Measurements from ENCODE around the gene OR14I1.

DNA sequence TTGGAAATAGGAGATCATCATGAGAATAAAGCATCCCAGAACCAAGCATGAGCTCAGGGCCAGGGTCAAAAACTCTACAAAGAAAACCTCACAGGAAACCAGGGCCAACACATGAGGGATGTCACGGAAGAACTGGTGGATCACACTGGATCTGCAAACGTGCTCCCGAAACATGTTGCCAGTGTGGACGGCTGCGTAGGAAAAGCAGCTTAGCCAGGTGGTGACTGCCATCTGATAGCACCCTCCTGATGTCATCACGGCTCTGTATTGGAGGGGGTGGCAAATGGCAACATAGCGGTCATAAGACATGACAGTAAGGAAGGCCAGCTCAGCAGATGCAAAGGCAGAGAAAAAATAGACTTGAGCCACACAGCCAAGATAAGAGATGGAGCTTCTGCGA is 20.9 kb downstream of the OR14I1 start:
- TF ChIP-seq, protein P1, sequence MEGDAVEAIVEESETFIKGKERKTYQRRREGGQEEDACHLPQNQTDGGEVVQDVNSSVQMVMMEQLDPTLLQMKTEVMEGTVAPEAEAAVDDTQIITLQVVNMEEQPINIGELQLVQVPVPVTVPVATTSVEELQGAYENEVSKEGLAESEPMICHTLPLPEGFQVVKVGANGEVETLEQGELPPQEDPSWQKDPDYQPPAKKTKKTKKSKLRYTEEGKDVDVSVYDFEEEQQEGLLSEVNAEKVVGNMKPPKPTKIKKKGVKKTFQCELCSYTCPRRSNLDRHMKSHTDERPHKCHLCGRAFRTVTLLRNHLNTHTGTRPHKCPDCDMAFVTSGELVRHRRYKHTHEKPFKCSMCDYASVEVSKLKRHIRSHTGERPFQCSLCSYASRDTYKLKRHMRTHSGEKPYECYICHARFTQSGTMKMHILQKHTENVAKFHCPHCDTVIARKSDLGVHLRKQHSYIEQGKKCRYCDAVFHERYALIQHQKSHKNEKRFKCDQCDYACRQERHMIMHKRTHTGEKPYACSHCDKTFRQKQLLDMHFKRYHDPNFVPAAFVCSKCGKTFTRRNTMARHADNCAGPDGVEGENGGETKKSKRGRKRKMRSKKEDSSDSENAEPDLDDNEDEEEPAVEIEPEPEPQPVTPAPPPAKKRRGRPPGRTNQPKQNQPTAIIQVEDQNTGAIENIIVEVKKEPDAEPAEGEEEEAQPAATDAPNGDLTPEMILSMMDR (conservative IDR thresholded peaks at IDR 0.05 in 1 of 2, IDR thresholded peaks at IDR 0.05 in 1 of 2; ENCODE audit: extremely low read depth in 1 of 2, insufficient read depth in 1 of 2, low read depth in 1 of 2, low read length in 2 of 2), result no peak
- TF ChIP-seq EZH2 (IDR thresholded peaks at IDR 0.05; ENCODE audit: borderline replicate concordance, low read length), result no peak
